Hepatocyte (in vitro differentiated cells): ENCODE data around the gene KRTAP4-3. TPM values are rescaled to one million over a fixed set of nuclear protein-coding genes. Genes with fewer than 3 reads are reported as not detected.

Experiments
- DNase-seq: peaks from one replicate; pipeline ENCODE4 v3.0.0-alpha.2; 2016; ENCODE audit warnings: low spot score
- H2AFZ ChIP-seq: fragments of 200-600 bp; sonication (generic); 2 replicates; pipeline ENCODE4 v1.6.0; 2016; ENCODE audit warnings: antibody characterized with exemption, mild to moderate bottlenecking
- H3K27ac ChIP-seq: fragments of 200-600 bp; sonication (generic); 2 replicates; pipeline ENCODE4 v1.5.1; 2016; ENCODE audit warnings: mild to moderate bottlenecking
- H3K27me3 ChIP-seq: fragments of 200-600 bp; sonication (generic); 2 replicates; pipeline ENCODE4 v1.6.1; 2016
- H3K36me3 ChIP-seq: fragments of 200-600 bp; sonication (generic); replicated peaks from 2 replicates; pipeline ENCODE4 v1.5.1; 2016; ENCODE audit warnings: low read depth; ENCODE audit not compliant: insufficient read depth
- H3K4me1 ChIP-seq: fragments of 200-600 bp; sonication (generic); 2 replicates; pipeline ENCODE4 v1.5.1; 2016; ENCODE audit warnings: mild to moderate bottlenecking, moderate library complexity; ENCODE audit not compliant: insufficient read depth
- H3K4me2 ChIP-seq: fragments of 200-600 bp; sonication (generic); 2 replicates; pipeline ENCODE4 v1.6.0; 2016
- H3K4me3 ChIP-seq: fragments of 200-600 bp; sonication (generic); 2 replicates; pipeline ENCODE4 v1.5.1; 2016; ENCODE audit warnings: mild to moderate bottlenecking
- H3K79me2 ChIP-seq: fragments of 200-600 bp; sonication (generic); 2 replicates; pipeline ENCODE4 v1.6.0; 2017; ENCODE audit warnings: mild to moderate bottlenecking
- H3K9me2 ChIP-seq: fragments of 200-600 bp; sonication (generic); replicated peaks from 2 replicates; pipeline ENCODE4 v1.6.0; 2017; ENCODE audit warnings: mild to moderate bottlenecking; ENCODE audit not compliant: insufficient read depth
- H3K9me3 ChIP-seq: fragments of 200-600 bp; sonication (generic); 2 replicates; pipeline ENCODE4 v1.5.1; 2016; ENCODE audit warnings: low read depth, mild to moderate bottlenecking
- H4K20me1 ChIP-seq: fragments of 200-600 bp; sonication (generic); 2 replicates; pipeline ENCODE4 v1.6.0; 2016; ENCODE audit warnings: mild to moderate bottlenecking; ENCODE audit not compliant: insufficient read depth, poor library complexity, severe bottlenecking
- EZH2 ChIP-seq: fragments of 200-600 bp; sonication (generic); IDR thresholded peaks from 2 replicates; pipeline ENCODE4 v1.6.1; 2016; ENCODE audit warnings: antibody characterized with exemption, mild to moderate bottlenecking, borderline replicate concordance
- EZH2phosphoT487 ChIP-seq: fragments of 200-600 bp; sonication (generic); IDR thresholded peaks from one replicate; pipeline ENCODE4 v1.6.1; 2018; ENCODE audit warnings: antibody characterized with exemption, mild to moderate bottlenecking, low read depth, moderate library complexity; ENCODE audit not compliant: unreplicated experiment, severe bottlenecking
- WGBS: methylation state at CpG from one replicate; pipeline ENCODE4 v1.1.6; 2016; ENCODE audit warnings: low lambda C conversion rate; ENCODE audit errors: missing lambda C conversion rate; 5-methylcytosine and 5-hydroxymethylcytosine counted together
- polyA plus RNA-seq: library from polyadenylated mRNA; unstranded; fragments of >200 nt; fragmentation: Nextera tagmentation; extraction: Ambion mirVana; gene quantifications from 2 replicates; pipeline ENCODE4 v1.2.1, GENCODE V29; 2016
- total RNA-seq: library from RNA; depleted of rRNA; stranded (reverse); fragments of >200 nt; gene quantifications from 2 replicates; pipeline ENCODE4 v1.2.3, GENCODE V29; 2014
- TF ChIP-seq, protein P1 (sequence below): fragments of 200-600 bp; sonication (generic); IDR thresholded peaks from 2 replicates; pipeline ENCODE4 v1.5.1; 2016; ENCODE audit warnings: antibody characterized with exemption, mild to moderate bottlenecking; ENCODE audit not compliant: poor library complexity

The KRTAP4-3 gene
- total and polyA plus RNA-seq, 2 experiments from 2014 or later: not detected

DNA sequence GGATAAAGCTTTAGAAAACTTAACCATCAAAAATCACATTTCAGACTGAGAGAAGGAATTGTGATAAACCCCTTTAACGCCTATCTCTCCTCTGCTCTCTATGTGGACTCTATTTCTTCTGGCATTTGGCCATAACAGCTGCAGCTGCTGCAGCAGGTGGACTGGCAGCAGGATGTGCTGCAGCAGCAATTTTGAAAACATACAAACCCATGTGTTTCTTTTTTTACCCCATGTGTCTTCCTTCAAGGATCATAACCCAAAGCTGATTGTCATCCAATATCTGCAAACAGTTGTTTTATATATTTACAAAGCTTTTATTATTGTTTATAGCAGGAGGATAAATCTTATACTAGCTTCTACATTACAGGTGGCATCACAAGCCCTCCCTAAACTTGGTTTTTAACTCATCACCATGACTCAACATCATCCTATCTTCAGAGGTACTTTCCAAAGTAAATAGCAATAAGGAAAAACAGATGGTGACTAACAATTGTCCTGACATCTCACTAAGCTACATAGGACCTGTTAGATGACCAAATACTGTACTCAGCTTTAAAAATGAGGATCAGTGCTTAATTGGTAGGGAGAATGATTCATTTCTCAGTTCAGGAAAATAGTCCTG lies 43.9 kb upstream of the KRTAP4-3 start:
- H3K4me1 ChIP-seq: no peaks in the 10 kb centered on the region
- no peak overlapping the region for H2AFZ ChIP-seq
- H3K4me3 ChIP-seq: no peak overlapping the region
- no peak overlapping the region for H3K4me2 ChIP-seq
- DNase-seq: no peak
- no peak overlapping the region for H3K27ac ChIP-seq
- H3K9me2 ChIP-seq: no peaks in the 10 kb centered on the region
- no peaks in the 10 kb centered on the region for H4K20me1 ChIP-seq
- no peaks in the 10 kb centered on the region for H3K9me3 ChIP-seq
- WGBS: 95% methylated on average over 1 of the region's 1 CpG
- H3K79me2 ChIP-seq: no peaks in the 10 kb centered on the region
- TF ChIP-seq, protein P1, sequence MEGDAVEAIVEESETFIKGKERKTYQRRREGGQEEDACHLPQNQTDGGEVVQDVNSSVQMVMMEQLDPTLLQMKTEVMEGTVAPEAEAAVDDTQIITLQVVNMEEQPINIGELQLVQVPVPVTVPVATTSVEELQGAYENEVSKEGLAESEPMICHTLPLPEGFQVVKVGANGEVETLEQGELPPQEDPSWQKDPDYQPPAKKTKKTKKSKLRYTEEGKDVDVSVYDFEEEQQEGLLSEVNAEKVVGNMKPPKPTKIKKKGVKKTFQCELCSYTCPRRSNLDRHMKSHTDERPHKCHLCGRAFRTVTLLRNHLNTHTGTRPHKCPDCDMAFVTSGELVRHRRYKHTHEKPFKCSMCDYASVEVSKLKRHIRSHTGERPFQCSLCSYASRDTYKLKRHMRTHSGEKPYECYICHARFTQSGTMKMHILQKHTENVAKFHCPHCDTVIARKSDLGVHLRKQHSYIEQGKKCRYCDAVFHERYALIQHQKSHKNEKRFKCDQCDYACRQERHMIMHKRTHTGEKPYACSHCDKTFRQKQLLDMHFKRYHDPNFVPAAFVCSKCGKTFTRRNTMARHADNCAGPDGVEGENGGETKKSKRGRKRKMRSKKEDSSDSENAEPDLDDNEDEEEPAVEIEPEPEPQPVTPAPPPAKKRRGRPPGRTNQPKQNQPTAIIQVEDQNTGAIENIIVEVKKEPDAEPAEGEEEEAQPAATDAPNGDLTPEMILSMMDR: no peak
- TF ChIP-seq EZH2phosphoT487: no peak
- no peak for TF ChIP-seq EZH2
- H3K36me3 ChIP-seq: no peaks in the 10 kb centered on the region
- H3K27me3 ChIP-seq: peaks cover 3% of the 10 kb centered on the region

GRCh38 chr17:41199421-41200078 lies 31.5 kb upstream of the KRTAP4-3 start:
- no peak overlapping the region for H2AFZ ChIP-seq
- TF ChIP-seq, protein P1: no peak
- TF ChIP-seq EZH2phosphoT487 (no peak), EZH2 (no peak)
- no peaks in the 10 kb centered on the region for H3K27me3 ChIP-seq
- H3K9me2 ChIP-seq: no peaks in the 10 kb centered on the region
- H3K9me3 ChIP-seq: no peaks in the 10 kb centered on the region
- no peaks in the 10 kb centered on the region for H4K20me1 ChIP-seq
- no peaks in the 10 kb centered on the region for H3K4me1 ChIP-seq
- DNase-seq: no peak
- no peaks in the 10 kb centered on the region for H3K36me3 ChIP-seq
- H3K27ac ChIP-seq: no peak overlapping the region
- H3K4me3 ChIP-seq: no peak overlapping the region
- no peaks in the 10 kb centered on the region for H3K79me2 ChIP-seq
- WGBS: 69% methylated on average over 5 of the region's 5 CpGs
- H3K4me2 ChIP-seq: no peak overlapping the region

- 63% methylated on average over 1 of the region's 1 CpG for WGBS
Measured at GRCh38 chr17:41196068-41196467, 28.0 kb upstream of the KRTAP4-3 start.

More at GRCh38 chr17:41196068-41196467, 28.0 kb upstream of the KRTAP4-3 start:
- H3K36me3 ChIP-seq: no peaks in the 10 kb centered on the region
- no peak for DNase-seq
- H3K4me1 ChIP-seq: no peaks in the 10 kb centered on the region
- no peak overlapping the region for H3K27ac ChIP-seq
- no peaks in the 10 kb centered on the region for H3K27me3 ChIP-seq
- H3K9me2 ChIP-seq: no peaks in the 10 kb centered on the region
- TF ChIP-seq, protein P1: no peak
- TF ChIP-seq EZH2phosphoT487 (no peak), EZH2 (no peak)
- no peak overlapping the region for H2AFZ ChIP-seq
- no peaks in the 10 kb centered on the region for H3K9me3 ChIP-seq
- no peak overlapping the region for H3K4me2 ChIP-seq
- H3K4me3 ChIP-seq: no peak overlapping the region
- H3K79me2 ChIP-seq: no peaks in the 10 kb centered on the region
- no peaks in the 10 kb centered on the region for H4K20me1 ChIP-seq
